Endothelial cell of umbilical vein (primary cell): ENCODE measurements around the gene GRIA4.

ENCODE experiments used
- CTCF ChIP-seq, 2 donors: IDR thresholded peaks; 1 replicate in 1 of 2; 2 replicates in 1 of 2; pipeline ENCODE4 v1.5.1; 2011; ENCODE audit warnings: low read length in 2 of 2, mild to moderate bottlenecking in 2 of 2, moderate library complexity in 2 of 2, control low read depth in 1 of 2, inconsistent platforms in 1 of 2, low read depth in 1 of 2; ENCODE audit not compliant: insufficient read depth in 1 of 2; ENCODE audit errors: extremely low read depth in 1 of 2
- EZH2 ChIP-seq: IDR thresholded peaks from 2 replicates; pipeline ENCODE4 v1.6.1; 2012; ENCODE audit warnings: borderline replicate concordance, low read depth, mild to moderate bottlenecking, moderate library complexity, low read length, inconsistent platforms; ENCODE audit not compliant: severe bottlenecking
- FOS ChIP-seq: IDR thresholded peaks from 2 replicates; pipeline ENCODE4 v1.6.1; 2011; ENCODE audit warnings: mild to moderate bottlenecking, low read length, moderate library complexity, borderline replicate concordance; ENCODE audit not compliant: insufficient read depth
- JUN ChIP-seq: IDR thresholded peaks from 2 replicates; pipeline ENCODE4 v1.6.1; 2011; ENCODE audit warnings: borderline replicate concordance, low read depth; ENCODE audit not compliant: insufficient read length, insufficient read depth
- MAX ChIP-seq: IDR thresholded peaks from 2 replicates; pipeline ENCODE4 v1.6.1; 2011; ENCODE audit not compliant: insufficient read depth, insufficient read length
- MYC ChIP-seq: IDR thresholded peaks from one replicate; pipeline ENCODE4 v1.6.1; 2011; ENCODE audit warnings: mild to moderate bottlenecking, low read depth, low read length
- POLR2A ChIP-seq: IDR thresholded peaks from 2 replicates; pipeline ENCODE4 v1.6.1; 2012; ENCODE audit warnings: low read depth, mild to moderate bottlenecking, control low read depth, low read length
- POLR2AphosphoS5 ChIP-seq: IDR thresholded peaks from 2 replicates; pipeline ENCODE4 v1.6.1; 2012; ENCODE audit warnings: low read depth, mild to moderate bottlenecking, control low read depth, low read length, moderate library complexity; ENCODE audit not compliant: insufficient read depth

- TF ChIP-seq CTCF (IDR thresholded peaks at IDR 0.05; ENCODE audit: extremely low read depth in 1 of 2, insufficient read depth in 1 of 2, low read depth in 1 of 2, low read length in 2 of 2) (no peak), POLR2A (no peak), EZH2 (no peak), POLR2AphosphoS5 (no peak), FOS (no peak), MYC (no peak), JUN (no peak), MAX (no peak)
These were observed 83.3 kb downstream of the GRIA4 start for GRCh38 chr11:105693075-105693759.
